H1 (cell line): Measurements from ENCODE around the gene WIPI1.

Source experiments
- ATF3 ChIP-seq: IDR thresholded peaks from 2 replicates; pipeline ENCODE4 v1.6.1; 2011; ENCODE audit warnings: low read depth, mild to moderate bottlenecking, low read length; ENCODE audit not compliant: insufficient read depth
- CTCF ChIP-seq, 3 experiments: IDR thresholded peaks; 1 replicate in 2 of 3; 2 replicates in 1 of 3; pipeline versions ENCODE4 v1.5.1 to v1.6.1; 2011; ENCODE audit warnings: low read length in 3 of 3, mild to moderate bottlenecking in 3 of 3, inconsistent platforms in 2 of 3, low read depth in 1 of 3, moderate library complexity in 1 of 3; ENCODE audit not compliant: insufficient read depth in 1 of 3; ENCODE audit errors: control extremely low read depth in 1 of 3
- EGR1 ChIP-seq: IDR thresholded peaks from 2 replicates; pipeline ENCODE4 v1.6.1; 2011; ENCODE audit warnings: low read depth, low read length, borderline replicate concordance
- EP300 ChIP-seq, 2 experiments: IDR thresholded peaks; 1 replicate in 1 of 2; 2 replicates in 1 of 2; pipeline ENCODE4 v1.6.1; 2011 to 2012; ENCODE audit warnings: low read depth in 2 of 2, low read length in 2 of 2, mild to moderate bottlenecking in 2 of 2, borderline replicate concordance in 1 of 2, inconsistent platforms in 1 of 2, moderate library complexity in 1 of 2
- EZH2 ChIP-seq: fragments of 200-600 bp; sonication (generic); IDR thresholded peaks from 2 replicates; pipeline ENCODE4 v1.7.1; 2012; ENCODE audit warnings: low read depth, mild to moderate bottlenecking, moderate library complexity, low read length, inconsistent platforms; ENCODE audit not compliant: severe bottlenecking
- FOSL1 ChIP-seq: IDR thresholded peaks from 2 replicates; pipeline ENCODE4 v1.6.1; 2011; ENCODE audit warnings: mild to moderate bottlenecking, low read depth, low read length, moderate library complexity; ENCODE audit not compliant: insufficient read depth
- JUN ChIP-seq: IDR thresholded peaks from 2 replicates; pipeline ENCODE4 v1.6.1; 2011; ENCODE audit warnings: low read depth, mild to moderate bottlenecking, improper control_type of control experiment, low read length
- MAFK ChIP-seq: IDR thresholded peaks from 2 replicates; pipeline ENCODE4 v1.6.1; 2012; ENCODE audit warnings: low read depth, mild to moderate bottlenecking, improper control_type of control experiment, low read length
- PHF8 ChIP-seq: fragments of 200-600 bp; sonication (generic); conservative IDR thresholded peaks from 2 replicates; pipeline ENCODE4 v1.7.1; 2012; ENCODE audit warnings: low read depth, mild to moderate bottlenecking, inconsistent platforms, low read length, moderate library complexity
- POLR2A ChIP-seq, 2 experiments: IDR thresholded peaks; 1 replicate in 1 of 2; 2 replicates in 1 of 2; pipeline ENCODE4 v1.6.1; 2011; ENCODE audit warnings: low read depth in 2 of 2, low read length in 2 of 2, mild to moderate bottlenecking in 2 of 2; ENCODE audit errors: control extremely low read depth in 1 of 2
- POLR2AphosphoS5 ChIP-seq: IDR thresholded peaks from 2 replicates; pipeline ENCODE4 v1.6.1; 2011; ENCODE audit warnings: low read depth, low read length
- SP2 ChIP-seq: IDR thresholded peaks from 2 replicates; pipeline ENCODE4 v1.6.1; 2012; ENCODE audit warnings: mild to moderate bottlenecking, low read length, inconsistent platforms
- SUZ12 ChIP-seq: fragments of 200-600 bp; sonication (generic); IDR thresholded peaks from 2 replicates; pipeline ENCODE4 v1.6.1; 2012; ENCODE audit warnings: mild to moderate bottlenecking, inconsistent platforms, low read length, moderate library complexity, mixed read lengths
- ZNF274 ChIP-seq: IDR thresholded peaks from 2 replicates; pipeline ENCODE4 v1.7.0; 2012; ENCODE audit warnings: low read length, borderline replicate concordance; ENCODE audit errors: extremely low read depth

DNA sequence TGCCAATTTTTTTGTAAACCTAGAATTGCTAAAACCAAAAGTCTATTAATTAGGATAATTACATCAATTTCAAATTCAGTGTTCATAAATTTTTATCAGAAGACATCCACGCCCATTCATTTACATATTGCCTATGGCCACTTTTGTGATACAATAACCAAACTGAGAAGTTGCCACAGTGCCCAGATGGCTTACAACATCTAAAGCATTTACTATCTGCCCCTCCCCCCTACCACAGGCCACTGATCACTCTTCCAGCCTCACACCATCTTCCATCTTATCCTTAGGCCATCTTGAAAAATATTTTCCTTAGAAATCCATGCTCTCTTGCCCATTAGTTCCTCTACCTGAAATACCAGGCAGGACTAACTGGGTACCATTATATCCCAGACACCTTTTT, 48.7 kb upstream of the WIPI1 start:
- TF ChIP-seq EZH2 (no peak), POLR2A (IDR thresholded peaks at IDR 0.05; ENCODE audit: control extremely low read depth in 1 of 2, low read depth in 2 of 2, low read length in 2 of 2) (no peak), JUN (no peak), CTCF (IDR thresholded peaks at IDR 0.05; ENCODE audit: control extremely low read depth in 1 of 3, insufficient read depth in 1 of 3, low read depth in 1 of 3, low read length in 3 of 3) (no peak), FOSL1 (no peak), POLR2AphosphoS5 (no peak), ATF3 (no peak), EGR1 (no peak), MAFK (no peak), SP2 (no peak), SUZ12 (no peak), ZNF274 (no peak), EP300 (IDR thresholded peaks at IDR 0.05; ENCODE audit: borderline replicate concordance in 1 of 2, low read depth in 2 of 2, low read length in 2 of 2) (no peak), PHF8 (no peak)
